ENCODE data around the gene TTC28. TPM values are rescaled to one million over a fixed set of nuclear protein-coding genes. Genes with fewer than 3 reads are reported as not detected.

TTC28 gene
- total and polyA plus RNA-seq, 2 donors (not counting 1 experiment from before 2014, with no cell fraction given): 8.2 to 31.4 TPM

- Histone ChIP-seq H3K36me3 (ENCODE audit: control insufficient read depth, insufficient read depth, low read length) (no peaks in the 10 kb centered on the region), H3K27ac (ENCODE audit: insufficient read depth, low read length) (peak overlapping the region; percentile 57), H3K9ac (ENCODE audit: insufficient read depth, low read length) (no peak overlapping the region), H2AFZ (ENCODE audit: low read length) (no peak overlapping the region), H3K79me2 (ENCODE audit: control insufficient read depth, insufficient read depth, low read length) (no peaks in the 10 kb centered on the region), H3K27me3 (ENCODE audit: control insufficient read depth, insufficient read depth, low read length) (no peaks in the 10 kb centered on the region), H3K9me3 (ENCODE audit: control insufficient read depth, insufficient read depth, low read depth, low read length) (no peaks in the 10 kb centered on the region), H4K20me1 (ENCODE audit: control insufficient read depth, extremely low read depth, insufficient read depth, low read length) (no peaks in the 10 kb centered on the region), H3K4me1 (ENCODE audit: control insufficient read depth, extremely low read depth, insufficient read depth, low read length) (peaks cover 36% of the 10 kb centered on the region), H3K4me3 (replicated peaks in 1 of 4; ENCODE audit: control extremely low read depth in 1 of 4, insufficient read depth in 1 of 4, low read depth in 3 of 4, low read length in 4 of 4) (peak overlapping the region in 1 of 4 experiments; percentile 26), H3K4me2 (ENCODE audit: extremely low read depth, insufficient read depth, low read length) (peak overlapping the region; percentile 77)
- TF ChIP-seq EZH2 (IDR thresholded peaks at IDR 0.05; ENCODE audit: low read length, missing control alignments) (no peak), CTCF (conservative IDR thresholded peaks at IDR 0.05 in 1 of 2, IDR thresholded peaks at IDR 0.05 in 1 of 2; ENCODE audit: low read depth in 1 of 2, low read length in 2 of 2) (no peak)
- peak; percentile 68 to 92 for DNase-seq (ENCODE audit: low read depth in 2 of 2)
Measured at GRCh38 chr22:28141614-28142013, 538.0 kb downstream of the TTC28 start.

- peak overlapping the region; percentile 30 for H3K4me2 ChIP-seq (ENCODE audit: extremely low read depth, insufficient read depth, low read length)
- no peak overlapping the region for H2AFZ ChIP-seq (ENCODE audit: low read length)
- no peak overlapping the region for H3K9ac ChIP-seq (ENCODE audit: insufficient read depth, low read length)
- no peaks in the 10 kb centered on the region for H4K20me1 ChIP-seq (ENCODE audit: control insufficient read depth, extremely low read depth, insufficient read depth, low read length)
- no peak overlapping the region for H3K4me3 ChIP-seq (replicated peaks in 1 of 4; ENCODE audit: control extremely low read depth in 1 of 4, insufficient read depth in 1 of 4, low read depth in 3 of 4, low read length in 4 of 4)
- peak; percentile 66 to 97 for DNase-seq (ENCODE audit: low read depth in 2 of 2)
- H3K4me1 ChIP-seq (ENCODE audit: control insufficient read depth, extremely low read depth, insufficient read depth, low read length): peaks cover 36% of the 10 kb centered on the region
- H3K27ac ChIP-seq (ENCODE audit: insufficient read depth, low read length): peak overlapping the region; percentile 40
- no peaks in the 10 kb centered on the region for H3K36me3 ChIP-seq (ENCODE audit: control insufficient read depth, insufficient read depth, low read length)
- H3K27me3 ChIP-seq (ENCODE audit: control insufficient read depth, insufficient read depth, low read length): no peaks in the 10 kb centered on the region
- TF ChIP-seq EZH2 (IDR thresholded peaks at IDR 0.05; ENCODE audit: low read length, missing control alignments) (no peak), CTCF (conservative IDR thresholded peaks at IDR 0.05 in 1 of 2, IDR thresholded peaks at IDR 0.05 in 1 of 2; ENCODE audit: low read depth in 1 of 2, low read length in 2 of 2) (no peak)
- H3K79me2 ChIP-seq (ENCODE audit: control insufficient read depth, insufficient read depth, low read length): no peaks in the 10 kb centered on the region
- H3K9me3 ChIP-seq (ENCODE audit: control insufficient read depth, insufficient read depth, low read depth, low read length): no peaks in the 10 kb centered on the region
Measured at GRCh38 chr22:28139961-28140360, 539.7 kb downstream of the TTC28 start.

- no peak for DNase-seq (ENCODE audit: low read depth in 2 of 2)
- no peaks in the 10 kb centered on the region for H3K36me3 ChIP-seq (ENCODE audit: control insufficient read depth, insufficient read depth, low read length)
- peaks cover 36% of the 10 kb centered on the region for H3K4me1 ChIP-seq (ENCODE audit: control insufficient read depth, extremely low read depth, insufficient read depth, low read length)
- no peaks in the 10 kb centered on the region for H3K79me2 ChIP-seq (ENCODE audit: control insufficient read depth, insufficient read depth, low read length)
- H4K20me1 ChIP-seq (ENCODE audit: control insufficient read depth, extremely low read depth, insufficient read depth, low read length): no peaks in the 10 kb centered on the region
- H3K4me2 ChIP-seq (ENCODE audit: extremely low read depth, insufficient read depth, low read length): peak overlapping the region; percentile 30
- no peaks in the 10 kb centered on the region for H3K9me3 ChIP-seq (ENCODE audit: control insufficient read depth, insufficient read depth, low read depth, low read length)
- no peak overlapping the region for H3K4me3 ChIP-seq (replicated peaks in 1 of 4; ENCODE audit: control extremely low read depth in 1 of 4, insufficient read depth in 1 of 4, low read depth in 3 of 4, low read length in 4 of 4)
- H3K27ac ChIP-seq (ENCODE audit: insufficient read depth, low read length): peak overlapping the region; percentile 40
- no peaks in the 10 kb centered on the region for H3K27me3 ChIP-seq (ENCODE audit: control insufficient read depth, insufficient read depth, low read length)
- H3K9ac ChIP-seq (ENCODE audit: insufficient read depth, low read length): no peak overlapping the region
- no peak overlapping the region for H2AFZ ChIP-seq (ENCODE audit: low read length)
- TF ChIP-seq EZH2 (IDR thresholded peaks at IDR 0.05; ENCODE audit: low read length, missing control alignments) (no peak), CTCF (conservative IDR thresholded peaks at IDR 0.05 in 1 of 2, IDR thresholded peaks at IDR 0.05 in 1 of 2; ENCODE audit: low read depth in 1 of 2, low read length in 2 of 2) (no peak)
Measured at GRCh38 chr22:28139516-28139915, 540.1 kb downstream of the TTC28 start.
